Measurements from ENCODE around the gene EMC10. TPM values are rescaled to one million over a fixed set of nuclear protein-coding genes. Genes with fewer than 3 reads are reported as not detected.

The EMC10 gene
- total and polyA plus RNA-seq, 12 donors: 39.4 to 216 (median 123) TPM

- Histone ChIP-seq H3K36me3 (replicated peaks in 1 of 2) (peaks cover 0 to 50% of the 10 kb centered on the region in 2 donors), H3K4me1 (replicated peaks in 1 of 2) (peaks cover 9 to 12% of the 10 kb centered on the region in 2 donors), H3K4me3 (no peak overlapping the region), H3K27ac (no peak overlapping the region), H3K27me3 (no peaks in the 10 kb centered on the region), H3K9me3 (replicated peaks in 1 of 3) (no peaks in the 10 kb centered on the region)
- WGBS, 4 donors: 92 to 94% (median 93%) methylated on average over 11 to 27 of the region's 27 CpGs
- DNase-seq: no peak
- intact Hi-C loops (cut with DNase I): no loop called here
- TF ChIP-seq POLR2A (IDR thresholded peaks at IDR 0.05): no peak
- TF ChIP-seq CTCF (IDR thresholded peaks at IDR 0.05): no peak
These were observed 5.2 kb downstream of the EMC10 start for GRCh38 chr19:50481351-50482149.

GRCh38 chr19:50482271-50482855 is 6.1 kb downstream of the EMC10 start:
- no peak for DNase-seq
- peaks cover 4 to 7% of the 10 kb centered on the region in 2 donors for H3K4me1 ChIP-seq (replicated peaks in 1 of 2)
- peaks cover 7% of the 10 kb centered on the region for H3K27me3 ChIP-seq
- WGBS, 4 donors: 85 to 96% (median 88%) methylated on average over 5 to 16 of the region's 16 CpGs
- H3K36me3 ChIP-seq (replicated peaks in 1 of 2): peaks cover 0 to 50% of the 10 kb centered on the region in 2 donors
- intact Hi-C loops (cut with DNase I): no loop called here
- no peaks in the 10 kb centered on the region for H3K9me3 ChIP-seq (replicated peaks in 1 of 3)
- TF ChIP-seq CTCF (IDR thresholded peaks at IDR 0.05): no peak
- TF ChIP-seq POLR2A (IDR thresholded peaks at IDR 0.05): no peak
- no peak overlapping the region for H3K27ac ChIP-seq
- H3K4me3 ChIP-seq: no peak overlapping the region

DNA sequence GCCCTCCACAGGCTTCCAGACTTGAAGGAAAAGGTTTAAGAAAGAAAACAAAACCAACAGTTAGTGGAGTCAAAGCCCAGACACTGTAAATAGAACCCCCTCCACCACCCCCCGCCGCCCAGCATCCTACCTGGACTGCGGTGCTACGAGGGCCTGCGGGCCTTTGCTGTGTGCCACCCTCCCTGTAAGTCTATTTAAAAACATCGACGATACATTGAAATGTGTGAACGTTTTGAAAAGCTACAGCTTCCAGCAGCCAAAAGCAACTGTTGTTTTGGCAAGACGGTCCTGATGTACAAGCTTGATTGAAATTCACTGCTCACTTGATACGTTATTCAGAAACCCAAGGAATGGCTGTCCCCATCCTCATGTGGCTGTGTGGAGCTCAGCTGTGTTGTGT is 6.6 kb downstream of the EMC10 start:
- Histone ChIP-seq H3K4me1 (replicated peaks in 1 of 2) (peaks cover 0 to 1% of the 10 kb centered on the region in 2 donors), H3K27me3 (peaks cover 12% of the 10 kb centered on the region), H3K27ac (no peak overlapping the region), H3K4me3 (no peak overlapping the region), H3K36me3 (replicated peaks in 1 of 2) (peaks cover 0 to 50% of the 10 kb centered on the region in 2 donors), H3K9me3 (replicated peaks in 1 of 3) (no peaks in the 10 kb centered on the region)
- intact Hi-C loops (cut with DNase I): no loop called here
- DNase-seq: no peak
- WGBS, 4 donors: 87 to 90% (median 88%) methylated on average over 10 of the region's 10 CpGs
- TF ChIP-seq POLR2A (IDR thresholded peaks at IDR 0.05): no peak
- TF ChIP-seq CTCF (IDR thresholded peaks at IDR 0.05): no peak

DNA sequence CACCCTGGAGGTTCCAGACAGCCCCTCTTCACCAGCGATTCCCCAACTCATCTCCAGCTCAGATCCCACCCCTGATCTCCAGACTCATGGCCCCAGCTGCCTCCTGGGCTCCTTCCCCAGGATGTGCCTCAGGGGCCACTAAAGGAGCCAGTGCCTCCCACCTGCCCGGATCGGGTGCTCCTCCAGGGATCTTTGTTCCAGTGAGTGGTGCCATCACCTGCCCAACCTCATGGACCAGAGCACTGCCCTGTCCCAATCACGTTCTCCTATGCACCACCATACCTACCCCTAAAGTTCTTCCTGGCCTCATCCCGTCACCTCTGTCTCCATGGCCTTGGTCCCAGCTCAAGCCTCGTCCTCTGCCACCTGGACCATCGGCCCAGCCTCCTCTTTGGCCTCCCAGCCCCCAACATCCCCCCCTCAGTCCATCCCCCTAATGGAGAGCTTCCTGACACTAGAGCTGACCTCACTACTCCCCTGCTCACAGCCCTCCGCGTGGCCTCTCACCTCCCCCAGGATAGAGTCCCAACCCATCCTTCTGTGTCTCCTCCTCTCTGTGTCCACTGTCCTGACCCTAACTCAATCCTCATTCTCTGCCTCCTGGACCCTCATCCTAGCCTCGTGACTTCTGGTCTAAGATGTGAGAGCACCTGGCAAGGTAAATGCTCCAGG is 9.1 kb downstream of the EMC10 start:
- 81 to 84% (median 83%) methylated on average over 9 to 10 of the region's 10 CpGs for WGBS, 4 donors
- Histone ChIP-seq H3K4me3 (no peak overlapping the region), H3K27me3 (peaks cover 12% of the 10 kb centered on the region), H3K27ac (no peak overlapping the region), H3K36me3 (replicated peaks in 1 of 2) (peaks cover 0 to 25% of the 10 kb centered on the region in 2 donors), H3K9me3 (replicated peaks in 1 of 3) (no peaks in the 10 kb centered on the region), H3K4me1 (replicated peaks in 1 of 2) (no peaks in the 10 kb centered on the region)
- DNase-seq: no peak
- intact Hi-C loops (cut with DNase I): no loop called here
- TF ChIP-seq POLR2A (IDR thresholded peaks at IDR 0.05) (no peak), CTCF (IDR thresholded peaks at IDR 0.05) (no peak)

Data from adrenal gland (tissue), 12 donors.